H1 (cell line): ENCODE data around the gene KDELR1. TPM values are rescaled to one million over a fixed set of nuclear protein-coding genes. Genes with fewer than 3 reads are reported as not detected.

Source experiments
- CTCF ChIA-PET: fragments of 300-600 bp; sonication (Branson Sonifier 250); formaldehyde crosslinking; loops from one replicate; lab custom pipeline; 2021; ENCODE audit not compliant: partially characterized antibody; lab: Charles Lee
- POLR2A ChIA-PET: fragments of 300-600 bp; sonication (Branson Sonifier 250); formaldehyde crosslinking; loops from one replicate; lab custom pipeline; 2021; ENCODE audit warnings: inconsistent platforms; ENCODE audit not compliant: partially characterized antibody; lab: Charles Lee
- DNase-seq, 2 experiments: peaks; one replicate each; pipeline versions ENCODE4 v3.0.0 to v3.0.0-alpha.2; 2010 to 2022; ENCODE audit warnings: low spot score in 2 of 2, low read depth in 1 of 2, mixed read lengths in 1 of 2
- FAIRE-seq: peaks from 2 replicates; lab custom pipeline; 2011; peaks lifted over from hg19 to GRCh38; lab: Jason Lieb, UNC
- H2AFZ ChIP-seq: 2 replicates; pipeline ENCODE4 v1.8.1; 2012; ENCODE audit warnings: low read length, inconsistent platforms
- H2AK5ac ChIP-seq: 2 replicates; pipeline ENCODE4 v1.6.1; 2013; ENCODE audit warnings: low read depth, low read length
- H2BK120ac ChIP-seq: replicated peaks from 2 replicates; pipeline ENCODE3; 2013; ENCODE audit warnings: low read depth, low read length, inconsistent platforms
- H2BK12ac ChIP-seq: 2 replicates; pipeline ENCODE4 v1.6.1; 2013; ENCODE audit warnings: low read depth, low read length
- H2BK15ac ChIP-seq: 2 replicates; pipeline ENCODE4 v1.6.1; 2013; ENCODE audit warnings: low read length
- H2BK20ac ChIP-seq: 2 replicates; pipeline ENCODE4 v1.6.1; 2013; ENCODE audit warnings: low read length
- H2BK5ac ChIP-seq: 2 replicates; pipeline ENCODE4 v1.6.1; 2013; ENCODE audit warnings: low read depth, low read length
- H3K14ac ChIP-seq: 2 replicates; pipeline ENCODE4 v1.6.1; 2013; ENCODE audit warnings: inconsistent platforms; ENCODE audit not compliant: insufficient read length
- H3K18ac ChIP-seq: 2 replicates; pipeline ENCODE4 v1.6.1; 2013; ENCODE audit warnings: low read length; ENCODE audit errors: extremely low read depth
- H3K23ac ChIP-seq: 2 replicates; pipeline ENCODE4 v1.6.1; 2013; ENCODE audit warnings: inconsistent platforms; ENCODE audit not compliant: insufficient read length
- H3K23me2 ChIP-seq: 2 replicates; pipeline ENCODE4 v1.6.1; 2013; ENCODE audit warnings: low read depth, low read length
- H3K27ac ChIP-seq: 2 replicates; pipeline ENCODE4 v1.6.1; 2011; ENCODE audit warnings: low read depth, low read length, inconsistent platforms
- H3K27me3 ChIP-seq, 4 experiments: replicated peaks in 1 of 4; 1 replicate in 1 of 4; 2 replicates in 3 of 4; pipeline versions ENCODE4 v1.6.1 to v1.8.1; 2011 to 2013; ENCODE audit warnings: low read length in 3 of 4, mild to moderate bottlenecking in 3 of 4, inconsistent platforms in 2 of 4, mixed read lengths in 2 of 4, moderate library complexity in 1 of 4; ENCODE audit not compliant: control insufficient read depth in 3 of 4, insufficient read depth in 3 of 4; ENCODE audit errors: extremely low read depth in 1 of 4
- H3K36me3 ChIP-seq, 4 experiments: 2 replicates each; pipeline versions ENCODE4 v1.6.1 to v1.8.1; 2011 to 2013; ENCODE audit warnings: mild to moderate bottlenecking in 4 of 4, low read length in 3 of 4, moderate library complexity in 2 of 4, control low read depth in 1 of 4, inconsistent platforms in 1 of 4; ENCODE audit not compliant: insufficient read depth in 4 of 4, control insufficient read depth in 2 of 4
- H3K4ac ChIP-seq: replicated peaks from 2 replicates; pipeline ENCODE3; 2013; ENCODE audit warnings: low read length, low read depth, mixed read lengths, inconsistent platforms; ENCODE audit not compliant: insufficient read length
- H3K4me1 ChIP-seq, 4 experiments: replicated peaks in 1 of 4; 1 replicate in 1 of 4; 2 replicates in 3 of 4; pipeline versions ENCODE4 v1.6.1 to v1.8.1; 2011 to 2013; ENCODE audit warnings: low read length in 3 of 4, inconsistent platforms in 2 of 4, mixed read lengths in 1 of 4; ENCODE audit not compliant: insufficient read depth in 4 of 4, control insufficient read depth in 3 of 4
- H3K4me2 ChIP-seq, 2 experiments: 2 replicates each; pipeline versions ENCODE4 v1.6.1 to v1.8.1; 2011 to 2013; ENCODE audit warnings: low read depth in 2 of 2, low read length in 2 of 2, control low read depth in 1 of 2, inconsistent platforms in 1 of 2, mild to moderate bottlenecking in 1 of 2; ENCODE audit not compliant: insufficient read depth in 1 of 2
- H3K4me3 ChIP-seq, 4 experiments: fragments of 200-600, 300-600 bp in 1 of 4; sonication (generic), shearing (Covaris generic), sonication (Bioruptor Twin) in 1 of 4; 2 replicates each; pipeline versions ENCODE4 v1.5.1 to v1.8.1; 2011 to 2016; ENCODE audit warnings: low read length in 4 of 4, low read depth in 3 of 4, control low read depth in 2 of 4, inconsistent platforms in 2 of 4, mild to moderate bottlenecking in 2 of 4, mixed read lengths in 1 of 4, moderate library complexity in 1 of 4; ENCODE audit not compliant: insufficient read depth in 2 of 4; ENCODE audit errors: extremely low read depth in 1 of 4
- H3K56ac ChIP-seq: replicated peaks from 2 replicates; pipeline ENCODE3; 2013; ENCODE audit warnings: low read depth, mild to moderate bottlenecking, mixed read lengths, low read length, inconsistent platforms; ENCODE audit not compliant: insufficient read length
- H3K79me1 ChIP-seq: 2 replicates; pipeline ENCODE4 v1.6.1; 2013; ENCODE audit warnings: low read depth, low read length, control low read depth
- H3K79me2 ChIP-seq, 2 experiments: 2 replicates each; pipeline versions ENCODE4 v1.6.1 to v1.8.1; 2012 to 2013; ENCODE audit warnings: low read length in 2 of 2, mild to moderate bottlenecking in 2 of 2, inconsistent platforms in 1 of 2; ENCODE audit not compliant: insufficient read depth in 2 of 2, control insufficient read depth in 1 of 2
- H3K9ac ChIP-seq, 4 experiments: replicated peaks in 1 of 4; 1 replicate in 1 of 4; 2 replicates in 3 of 4; pipeline versions ENCODE4 v1.6.1 to v1.8.1; 2011 to 2013; ENCODE audit warnings: low read depth in 3 of 4, low read length in 3 of 4, control low read depth in 2 of 4, mild to moderate bottlenecking in 2 of 4, moderate library complexity in 2 of 4, inconsistent platforms in 1 of 4; ENCODE audit errors: extremely low read depth in 1 of 4
- H3K9me3 ChIP-seq, 2 experiments: 2 replicates each; pipeline versions ENCODE4 v1.6.1 to v1.8.1; 2012 to 2013; ENCODE audit warnings: mild to moderate bottlenecking in 2 of 2, moderate library complexity in 2 of 2, control low read depth in 1 of 2, inconsistent platforms in 1 of 2, low read depth in 1 of 2, low read length in 1 of 2, mixed read lengths in 1 of 2; ENCODE audit not compliant: insufficient read depth in 2 of 2
- H4K20me1 ChIP-seq, 2 experiments: replicated peaks in 1 of 2; 2 replicates each; pipeline versions ENCODE3 to v1.8.1; 2011 to 2013; ENCODE audit warnings: inconsistent platforms in 2 of 2, low read length in 2 of 2, mild to moderate bottlenecking in 1 of 2; ENCODE audit not compliant: insufficient read depth in 2 of 2, control insufficient read depth in 1 of 2
- H4K5ac ChIP-seq: 2 replicates; pipeline ENCODE4 v1.6.1; 2013; ENCODE audit warnings: low read length, low read depth, mixed read lengths, inconsistent platforms; ENCODE audit not compliant: insufficient read length
- H4K8ac ChIP-seq: 2 replicates; pipeline ENCODE4 v1.8.0; 2013; ENCODE audit warnings: mild to moderate bottlenecking, moderate library complexity, low read length, inconsistent platforms; ENCODE audit not compliant: insufficient read depth; ENCODE audit errors: extremely low read depth
- H4K91ac ChIP-seq: replicated peaks from 2 replicates; pipeline ENCODE3; 2013; ENCODE audit warnings: low read length, mixed read lengths, inconsistent platforms; ENCODE audit not compliant: insufficient read length
- CTCF ChIP-seq, 3 experiments: IDR thresholded peaks; 1 replicate in 2 of 3; 2 replicates in 1 of 3; pipeline versions ENCODE4 v1.5.1 to v1.6.1; 2011; ENCODE audit warnings: low read length in 3 of 3, mild to moderate bottlenecking in 3 of 3, inconsistent platforms in 2 of 3, low read depth in 1 of 3, moderate library complexity in 1 of 3; ENCODE audit not compliant: insufficient read depth in 1 of 3; ENCODE audit errors: control extremely low read depth in 1 of 3
- E2F6 ChIP-seq: IDR thresholded peaks from 2 replicates; pipeline ENCODE4 v1.6.1; 2012; ENCODE audit warnings: inconsistent platforms
- EP300 ChIP-seq, 2 experiments: IDR thresholded peaks; 1 replicate in 1 of 2; 2 replicates in 1 of 2; pipeline ENCODE4 v1.6.1; 2011 to 2012; ENCODE audit warnings: low read depth in 2 of 2, low read length in 2 of 2, mild to moderate bottlenecking in 2 of 2, borderline replicate concordance in 1 of 2, inconsistent platforms in 1 of 2, moderate library complexity in 1 of 2
- EZH2 ChIP-seq: fragments of 200-600 bp; sonication (generic); IDR thresholded peaks from 2 replicates; pipeline ENCODE4 v1.7.1; 2012; ENCODE audit warnings: low read depth, mild to moderate bottlenecking, moderate library complexity, low read length, inconsistent platforms; ENCODE audit not compliant: severe bottlenecking
- FOSL1 ChIP-seq: IDR thresholded peaks from 2 replicates; pipeline ENCODE4 v1.6.1; 2011; ENCODE audit warnings: mild to moderate bottlenecking, low read depth, low read length, moderate library complexity; ENCODE audit not compliant: insufficient read depth
- HDAC6 ChIP-seq: IDR thresholded peaks from one replicate; pipeline ENCODE4 v1.7.1; 2012; ENCODE audit warnings: low read depth, mild to moderate bottlenecking, inconsistent platforms, low read length, moderate library complexity
- SIRT6 ChIP-seq: IDR thresholded peaks from one replicate; pipeline ENCODE4 v1.7.1; 2012; ENCODE audit warnings: low read length, inconsistent platforms
- SRF ChIP-seq: IDR thresholded peaks from 2 replicates; pipeline ENCODE4 v1.6.1; 2011; ENCODE audit warnings: mild to moderate bottlenecking, low read depth, low read length, moderate library complexity
- USF2 ChIP-seq: IDR thresholded peaks from 2 replicates; pipeline ENCODE4 v1.6.1; 2011; ENCODE audit warnings: low read length, improper control_type of control experiment
- WGBS, 2 experiments: shearing (Covaris generic) in 1 of 2; methylation state at CpG; one replicate each; pipeline versions ENCODE4 v1.1.6 to v1.1.7; 2013 to 2015; ENCODE audit warnings: low lambda C conversion rate in 2 of 2, mixed read lengths in 2 of 2, inconsistent platforms in 1 of 2, low coverage in 1 of 2, missing lambda C conversion rate in 1 of 2; ENCODE audit not compliant: insufficient replicate concordance in 2 of 2, insufficient coverage in 1 of 2, insufficient read length in 1 of 2; ENCODE audit errors: extremely low coverage in 1 of 2, missing lambda C conversion rate in 1 of 2; 5-methylcytosine and 5-hydroxymethylcytosine counted together
- polyA plus RNA-seq, 7 experiments: library from polyadenylated mRNA; depleted of rRNA in 3 of 7; stranded (reverse) in 5 of 7; unstranded in 2 of 7; fragments of >200 nt in 5 of 7; fragments of 200-250 nt in 2 of 7; gene quantifications; 1 replicate in 5 of 7; 2 replicates in 1 of 7; 4 replicates in 1 of 7; pipeline versions ENCODE4 v1.2.1 to v1.2.3, GENCODE V29; 2011 to 2013; ENCODE audit warnings: missing spikeins in 2 of 7, mixed read lengths in 2 of 7
- total RNA-seq: library from RNA; stranded (reverse); fragmentation: NEBNext Ultra II Directional; extraction: Animal tissue kit (Norgen Biotek cat#: 25700); gene quantifications from 2 replicates; pipeline ENCODE4 v1.2.1, GENCODE V29; 2021

Gene KDELR1
- total and polyA plus RNA-seq, 2 of the 8 experiments (the other 6 are each of a cell fraction or from before 2014, with no cell fraction given) = 225 to 231 TPM

GRCh38 chr19:48359123-48359522, 32.2 kb downstream of the KDELR1 start:
- no peak overlapping the region for H3K4me2 ChIP-seq
- H4K20me1 ChIP-seq = no peaks in the 10 kb centered on the region
- H3K4ac ChIP-seq = no peak overlapping the region
- H3K23ac ChIP-seq = no peak overlapping the region
- H3K27ac ChIP-seq = no peak overlapping the region
- no peak overlapping the region for H2BK20ac ChIP-seq
- ChIA-PET CTCF (interaction anchor here (0.8 to 2.4 kb wide), 3 partner anchors 8 to 46 kb away, joined by 3 to 7 read pairs (median 6); no protein-coding TSS in a partner anchor), POLR2A (interaction anchor here (0.6 kb wide), 1 partner anchor 67 kb away, joined by 3 read pairs; no protein-coding TSS in a partner anchor)
- H3K9ac ChIP-seq = no peak overlapping the region
- H2BK5ac ChIP-seq = no peak overlapping the region
- no peak overlapping the region for H4K91ac ChIP-seq
- no peak overlapping the region for H4K5ac ChIP-seq
- no peak overlapping the region for H2BK120ac ChIP-seq
- H2BK12ac ChIP-seq = no peak overlapping the region
- H2BK15ac ChIP-seq = no peak overlapping the region
- H3K56ac ChIP-seq = no peak overlapping the region
- H3K36me3 ChIP-seq = no peaks in the 10 kb centered on the region
- H3K4me3 ChIP-seq = no peak overlapping the region
- DNase-seq (no peak), FAIRE-seq (no peak)
- no peak overlapping the region for H4K8ac ChIP-seq
- no peaks in the 10 kb centered on the region for H3K79me1 ChIP-seq
- H3K18ac ChIP-seq = no peak overlapping the region
- no peak overlapping the region for H2AFZ ChIP-seq
- H3K9me3 ChIP-seq = no peaks in the 10 kb centered on the region
- H3K27me3 ChIP-seq = no peaks in the 10 kb centered on the region
- 86% methylated on average over 1 of the region's 5 CpGs; no CpG with 5 or more reads in 1 of the 2 experiments for WGBS, 2 experiments
- no peak overlapping the region for H2AK5ac ChIP-seq
- H3K23me2 ChIP-seq = peaks cover 4% of the 10 kb centered on the region
- H3K4me1 ChIP-seq = no peaks in the 10 kb centered on the region
- no peak overlapping the region for H3K14ac ChIP-seq
- H3K79me2 ChIP-seq = no peaks in the 10 kb centered on the region
- TF ChIP-seq SIRT6 (no peak), HDAC6 (no peak), FOSL1 (no peak), CTCF (IDR thresholded peaks at IDR 0.05; ENCODE audit: control extremely low read depth in 1 of 3, insufficient read depth in 1 of 3, low read depth in 1 of 3, low read length in 3 of 3) (no peak), E2F6 (no peak), SRF (no peak), EP300 (IDR thresholded peaks at IDR 0.05; ENCODE audit: borderline replicate concordance in 1 of 2, low read depth in 2 of 2, low read length in 2 of 2) (no peak), USF2 (no peak), EZH2 (no peak)
